Endothelial cell (in vitro differentiated cells): ENCODE results near the gene ST3GAL4. TPM values are rescaled to one million over a fixed set of nuclear protein-coding genes. Genes with fewer than 3 reads are reported as not detected.

Source experiments
- DNase-seq: peaks from one replicate; pipeline ENCODE4 v3.0.0; 2021; ENCODE audit warnings: low spot score
- H3K27ac Mint-ChIP-seq: one replicate; pipeline ENCODE4 v1.8.0; 2021; ENCODE audit warnings: mixed read lengths, inconsistent platforms; ENCODE audit not compliant: unreplicated experiment
- H3K27me3 Mint-ChIP-seq: one replicate; pipeline ENCODE4 v1.8.0; 2021; ENCODE audit warnings: mild to moderate bottlenecking, moderate library complexity, mixed read lengths, inconsistent platforms; ENCODE audit not compliant: unreplicated experiment
- H3K36me3 Mint-ChIP-seq: one replicate; pipeline ENCODE4 v1.8.0; 2021; ENCODE audit warnings: mild to moderate bottlenecking, low read depth, mixed read lengths, inconsistent platforms; ENCODE audit not compliant: unreplicated experiment
- H3K4me1 Mint-ChIP-seq: one replicate; pipeline ENCODE4 v1.8.0; 2021; ENCODE audit warnings: mild to moderate bottlenecking, mixed read lengths, inconsistent platforms; ENCODE audit not compliant: unreplicated experiment
- H3K4me3 Mint-ChIP-seq: one replicate; pipeline ENCODE4 v1.8.0; 2021; ENCODE audit warnings: mild to moderate bottlenecking, mixed read lengths, inconsistent platforms; ENCODE audit not compliant: unreplicated experiment
- H3K9me3 Mint-ChIP-seq: one replicate; pipeline ENCODE4 v1.8.0; 2021; ENCODE audit warnings: mixed read lengths, inconsistent platforms; ENCODE audit not compliant: unreplicated experiment
- CTCF ChIP-seq: fragments of 200-600 bp; sonication (generic); IDR thresholded peaks from one replicate; pipeline ENCODE4 v1.5.0; 2021; ENCODE audit warnings: antibody characterized with exemption; ENCODE audit not compliant: unreplicated experiment
- total RNA-seq: library from RNA; stranded (reverse); fragmentation: NEBNext Ultra II Directional; extraction: Animal tissue kit (Norgen Biotek cat#: 25700); gene quantifications from one replicate; pipeline ENCODE4 v1.2.1, GENCODE V29; 2021; ENCODE audit not compliant: unreplicated experiment

ST3GAL4 gene
- total RNA-seq, 1 donor from 2014 or later: 25.9 TPM

GRCh38 chr11:126350836-126351235, 4.7 kb upstream of the ST3GAL4 start:
- peaks cover 12% of the 10 kb centered on the region for H3K36me3 Mint-ChIP-seq
- H3K27me3 Mint-ChIP-seq: peaks cover 4% of the 10 kb centered on the region
- no peaks in the 10 kb centered on the region for H3K9me3 Mint-ChIP-seq
- no peak for DNase-seq
- H3K4me1 Mint-ChIP-seq: peaks cover 47% of the 10 kb centered on the region
- TF ChIP-seq CTCF: no peak
- no peak overlapping the region for H3K27ac Mint-ChIP-seq
- H3K4me3 Mint-ChIP-seq: no peak overlapping the region

GRCh38 chr11:126352163-126352562, 3.3 kb upstream of the ST3GAL4 start:
- Mint-ChIP-seq H3K36me3 (peaks cover 12% of the 10 kb centered on the region), H3K27me3 (peaks cover 5% of the 10 kb centered on the region), H3K4me1 (peaks cover 47% of the 10 kb centered on the region), H3K4me3 (no peak overlapping the region), H3K27ac (no peak overlapping the region), H3K9me3 (no peaks in the 10 kb centered on the region)
- DNase-seq: no peak
- TF ChIP-seq CTCF: no peak

- H3K27me3 Mint-ChIP-seq: peaks cover 5% of the 10 kb centered on the region
- peaks cover 12% of the 10 kb centered on the region for H3K36me3 Mint-ChIP-seq
- DNase-seq: no peak
- peak overlapping the region; percentile 56 for H3K4me3 Mint-ChIP-seq
- peak overlapping the region; percentile 36 for H3K27ac Mint-ChIP-seq
- no peaks in the 10 kb centered on the region for H3K9me3 Mint-ChIP-seq
- peaks cover 49% of the 10 kb centered on the region for H3K4me1 Mint-ChIP-seq
- no peak for TF ChIP-seq CTCF
These were observed 2.3 kb upstream of the ST3GAL4 start for GRCh38 chr11:126352934-126353801.

GRCh38 chr11:126354631-126355323, 709 bp upstream of the ST3GAL4 start:
- no peak for DNase-seq
- Mint-ChIP-seq H3K36me3 (peaks cover 7% of the 10 kb centered on the region), H3K4me1 (peaks cover 42% of the 10 kb centered on the region), H3K4me3 (peak overlapping the region; percentile 91), H3K27me3 (peaks cover 5% of the 10 kb centered on the region), H3K9me3 (no peaks in the 10 kb centered on the region), H3K27ac (peak overlapping the region; percentile 13)
- TF ChIP-seq CTCF: no peak
